ENCODE data around the gene MUS81.
"Not testable (repeated sequence)": the region's sequence is repeated elsewhere in the genome, so short reads cannot be mapped to it uniquely, and the experiment has no call there.

MUS81 gene

GRCh38 chr11:65834202-65834601 is 26.0 kb upstream of the MUS81 start:
- TF ChIP-seq CTCF (IDR thresholded peaks at IDR 0.05; ENCODE audit: low read depth, low read length): no peak
- H3K4me3 ChIP-seq (ENCODE audit: low read depth, low read length): peak overlapping the region; percentile 59

GRCh38 chr11:65842144-65842543 is 18.1 kb upstream of the MUS81 start:
- H3K4me3 ChIP-seq (ENCODE audit: low read depth, low read length): no peak overlapping the region
- TF ChIP-seq CTCF (IDR thresholded peaks at IDR 0.05; ENCODE audit: low read depth, low read length): no peak

- no peak for TF ChIP-seq CTCF (IDR thresholded peaks at IDR 0.05; ENCODE audit: low read depth, low read length)
- no peak overlapping the region for H3K4me3 ChIP-seq (ENCODE audit: low read depth, low read length)
Observed at GRCh38 chr11:65843811-65844210, 16.4 kb upstream of the MUS81 start.

- H3K4me3 ChIP-seq (ENCODE audit: low read depth, low read length): no peak overlapping the region
- no peak for TF ChIP-seq CTCF (IDR thresholded peaks at IDR 0.05; ENCODE audit: low read depth, low read length)
Observed at GRCh38 chr11:65844231-65844872, 15.9 kb upstream of the MUS81 start.

GRCh38 chr11:65847746-65848145 is 12.5 kb upstream of the MUS81 start:
- no peak for TF ChIP-seq CTCF (IDR thresholded peaks at IDR 0.05; ENCODE audit: low read depth, low read length)
- no peak overlapping the region for H3K4me3 ChIP-seq (ENCODE audit: low read depth, low read length)

GRCh38 chr11:65848693-65849092 is 11.5 kb upstream of the MUS81 start:
- not testable (repeated sequence) for H3K4me3 ChIP-seq (ENCODE audit: low read depth, low read length)

- no peak overlapping the region for H3K4me3 ChIP-seq (ENCODE audit: low read depth, low read length)
- no peak for TF ChIP-seq CTCF (IDR thresholded peaks at IDR 0.05; ENCODE audit: low read depth, low read length)
Observed at GRCh38 chr11:65849366-65849765, 10.9 kb upstream of the MUS81 start.

- TF ChIP-seq CTCF (IDR thresholded peaks at IDR 0.05; ENCODE audit: low read depth, low read length): no peak
- no peak overlapping the region for H3K4me3 ChIP-seq (ENCODE audit: low read depth, low read length)
Observed at GRCh38 chr11:65849771-65850216, 10.4 kb upstream of the MUS81 start.
